ENCODE results near the gene SORCS2.

Gene SORCS2

DNA sequence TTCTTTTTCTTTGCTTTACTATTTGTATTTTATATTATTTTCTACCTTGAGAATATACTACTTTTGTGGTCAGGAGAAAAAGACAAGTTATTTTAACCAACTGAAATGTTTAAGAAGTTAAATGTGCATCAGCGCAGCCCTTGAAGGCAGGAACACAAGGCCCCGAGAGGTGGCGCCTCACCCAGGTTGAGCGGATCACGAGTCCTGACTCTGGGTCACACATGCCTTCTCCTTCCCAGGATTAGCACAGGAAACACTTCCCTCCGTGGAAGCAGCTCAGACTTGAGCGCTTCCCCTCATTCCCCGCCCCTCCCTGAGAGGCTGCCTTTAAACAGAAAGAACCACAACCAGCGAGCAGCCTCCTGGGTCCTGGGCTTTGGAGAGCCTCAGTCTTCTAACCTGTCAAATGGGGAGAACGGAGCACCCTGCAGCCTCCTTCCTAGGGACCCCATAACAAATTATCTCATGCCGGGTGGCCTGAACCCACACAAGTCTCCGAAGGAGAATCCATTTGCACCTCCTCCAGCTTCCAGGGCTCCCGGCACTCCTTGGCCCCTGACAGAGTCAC lies 529.7 kb downstream of the SORCS2 start:
- ChIA-PET POLR2A (ENCODE audit: low non-redundant PET) (no interaction called here), CTCF (no interaction called here)
- DNase-seq (ENCODE audit: low spot score) = no peak
- TF ChIP-seq, protein P1, sequence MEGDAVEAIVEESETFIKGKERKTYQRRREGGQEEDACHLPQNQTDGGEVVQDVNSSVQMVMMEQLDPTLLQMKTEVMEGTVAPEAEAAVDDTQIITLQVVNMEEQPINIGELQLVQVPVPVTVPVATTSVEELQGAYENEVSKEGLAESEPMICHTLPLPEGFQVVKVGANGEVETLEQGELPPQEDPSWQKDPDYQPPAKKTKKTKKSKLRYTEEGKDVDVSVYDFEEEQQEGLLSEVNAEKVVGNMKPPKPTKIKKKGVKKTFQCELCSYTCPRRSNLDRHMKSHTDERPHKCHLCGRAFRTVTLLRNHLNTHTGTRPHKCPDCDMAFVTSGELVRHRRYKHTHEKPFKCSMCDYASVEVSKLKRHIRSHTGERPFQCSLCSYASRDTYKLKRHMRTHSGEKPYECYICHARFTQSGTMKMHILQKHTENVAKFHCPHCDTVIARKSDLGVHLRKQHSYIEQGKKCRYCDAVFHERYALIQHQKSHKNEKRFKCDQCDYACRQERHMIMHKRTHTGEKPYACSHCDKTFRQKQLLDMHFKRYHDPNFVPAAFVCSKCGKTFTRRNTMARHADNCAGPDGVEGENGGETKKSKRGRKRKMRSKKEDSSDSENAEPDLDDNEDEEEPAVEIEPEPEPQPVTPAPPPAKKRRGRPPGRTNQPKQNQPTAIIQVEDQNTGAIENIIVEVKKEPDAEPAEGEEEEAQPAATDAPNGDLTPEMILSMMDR (conservative IDR thresholded peaks at IDR 0.05; ENCODE audit: low read depth) = no peak
- no peak overlapping the region for H3K27ac ChIP-seq

DNA sequence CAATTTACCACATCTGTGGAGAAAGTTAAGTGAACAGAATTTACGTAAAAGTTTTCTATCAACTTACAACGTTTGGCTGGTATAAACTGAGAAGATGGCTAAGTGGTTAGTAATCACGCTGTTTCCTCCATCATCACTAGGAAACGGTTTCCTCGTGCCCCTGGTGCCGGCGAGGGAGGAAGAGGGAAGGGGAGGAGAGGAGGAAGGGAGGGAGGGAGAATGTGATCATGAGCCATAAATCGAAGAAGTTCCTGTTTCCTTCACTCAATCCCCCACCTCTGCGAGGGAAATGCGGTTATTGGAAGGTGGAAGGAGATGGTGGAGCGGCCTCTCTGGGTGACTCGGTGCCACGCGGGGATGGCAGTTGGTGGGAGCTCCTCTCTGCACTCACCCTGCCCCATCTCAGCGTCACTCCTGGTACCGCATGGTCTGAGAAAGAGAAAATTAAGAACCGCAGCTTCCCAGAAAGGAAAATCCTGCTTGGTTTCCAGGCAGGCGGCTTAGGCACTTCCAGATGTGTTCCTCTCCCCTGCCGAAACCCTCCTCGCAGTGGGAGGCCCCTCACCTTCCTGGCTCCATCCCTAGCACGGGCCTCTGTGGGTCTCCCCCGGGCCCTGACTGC lies 530.5 kb downstream of the SORCS2 start:
- POLR2A ChIA-PET (ENCODE audit: low non-redundant PET) = no interaction called here

DNA sequence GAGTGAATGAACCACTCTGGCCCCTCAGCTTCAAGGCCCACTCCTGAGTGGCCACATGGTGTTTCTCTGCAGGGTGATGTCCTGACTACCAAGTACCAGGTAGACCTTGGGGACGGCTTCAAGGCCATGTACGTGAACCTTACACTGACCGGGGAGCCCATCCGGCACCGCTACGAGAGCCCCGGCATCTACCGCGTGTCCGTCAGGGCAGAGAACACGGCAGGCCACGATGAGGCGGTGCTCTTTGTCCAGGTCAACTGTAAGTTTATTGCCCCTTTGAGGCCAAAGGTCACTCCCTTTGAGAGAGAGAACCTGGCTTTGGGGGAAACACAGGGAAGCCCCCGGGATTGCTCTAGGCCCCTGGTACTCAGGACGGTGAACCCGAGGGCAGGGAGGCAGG lies 531.3 kb downstream of the SORCS2 start:
- DNase-seq (ENCODE audit: low spot score) = no peak
- no peak overlapping the region for H3K27ac ChIP-seq
- TF ChIP-seq, protein P1 (conservative IDR thresholded peaks at IDR 0.05; ENCODE audit: low read depth) = no peak
- CTCF ChIA-PET = no interaction called here
- POLR2A ChIA-PET (ENCODE audit: low non-redundant PET) = no interaction called here

More for the DNA sequence above, 530.5 kb downstream of the SORCS2 start:
- TF ChIP-seq, protein P1 (conservative IDR thresholded peaks at IDR 0.05; ENCODE audit: low read depth) = no peak
- CTCF ChIA-PET = interaction anchor here (0.6 kb wide), 1 partner anchor 307 kb away, joined by 3 read pairs; no protein-coding TSS in a partner anchor
- H3K27ac ChIP-seq = no peak overlapping the region
- DNase-seq (ENCODE audit: low spot score) = no peak

DNA sequence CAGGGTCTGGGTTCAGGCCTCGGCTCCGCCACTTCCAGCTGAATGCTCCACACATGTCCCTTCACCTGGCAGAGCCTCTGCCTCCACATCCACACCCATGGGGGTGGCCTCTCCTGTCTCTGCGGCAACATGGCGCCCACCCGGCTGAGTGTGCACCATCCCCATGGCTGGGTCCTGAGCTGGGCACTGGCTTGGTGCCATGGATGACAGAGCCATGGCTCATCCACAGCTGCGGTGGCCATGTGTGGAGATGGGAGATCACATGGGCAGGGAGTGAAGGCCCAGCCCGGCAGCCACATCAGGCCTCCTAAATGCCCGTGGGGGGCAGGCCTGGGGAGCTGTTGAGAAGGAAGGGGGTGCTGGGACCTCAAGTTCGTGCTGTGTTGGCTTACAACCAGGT lies 533.6 kb downstream of the SORCS2 start:
- POLR2A ChIA-PET (ENCODE audit: low non-redundant PET) = no interaction called here
- peak overlapping the region; percentile 17; the same call in 1 of the 2 replicates for H3K27ac ChIP-seq
- TF ChIP-seq, protein P1 (conservative IDR thresholded peaks at IDR 0.05; ENCODE audit: low read depth) = no peak
- CTCF ChIA-PET = no interaction called here
- peak; percentile 57 for DNase-seq (ENCODE audit: low spot score)

DNA sequence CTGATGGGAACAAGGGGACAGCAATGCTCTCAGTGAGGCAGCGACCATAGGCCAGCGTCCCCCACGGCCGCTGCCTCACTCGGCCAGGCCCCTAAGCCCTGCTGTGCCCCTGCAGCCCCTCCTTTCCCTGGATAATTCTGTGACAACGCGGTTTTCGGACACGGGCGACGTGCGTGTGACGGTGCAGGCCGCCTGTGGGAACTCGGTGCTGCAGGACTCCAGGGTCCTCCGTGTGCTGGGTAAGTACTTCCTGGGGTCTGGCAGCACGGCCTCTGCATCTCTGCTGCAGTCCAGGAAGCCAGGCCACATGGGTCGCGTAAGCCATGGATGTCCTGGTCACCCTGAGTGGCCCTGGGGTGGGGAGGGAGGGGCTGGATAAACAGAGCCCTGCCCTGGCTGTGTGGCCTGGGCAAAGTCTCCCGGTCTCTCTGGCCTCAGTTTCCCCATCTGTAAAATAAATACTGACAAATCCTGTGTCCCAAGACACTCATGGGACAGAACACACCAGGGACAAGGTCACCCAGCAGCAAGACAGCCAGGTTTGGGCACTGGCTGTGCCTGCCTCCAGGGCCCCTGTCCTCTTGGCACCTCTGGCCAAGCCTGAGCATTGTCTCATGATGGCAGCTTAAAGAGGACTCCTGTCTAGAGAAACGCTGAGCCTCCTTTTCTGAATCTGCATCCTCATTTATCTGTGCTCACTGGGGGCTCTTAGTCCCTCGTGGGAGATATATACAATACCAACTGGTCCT lies 534.5 kb downstream of the SORCS2 start:
- POLR2A ChIA-PET (ENCODE audit: low non-redundant PET) = no interaction called here
- TF ChIP-seq, protein P1 (conservative IDR thresholded peaks at IDR 0.05; ENCODE audit: low read depth) = no peak

DNA sequence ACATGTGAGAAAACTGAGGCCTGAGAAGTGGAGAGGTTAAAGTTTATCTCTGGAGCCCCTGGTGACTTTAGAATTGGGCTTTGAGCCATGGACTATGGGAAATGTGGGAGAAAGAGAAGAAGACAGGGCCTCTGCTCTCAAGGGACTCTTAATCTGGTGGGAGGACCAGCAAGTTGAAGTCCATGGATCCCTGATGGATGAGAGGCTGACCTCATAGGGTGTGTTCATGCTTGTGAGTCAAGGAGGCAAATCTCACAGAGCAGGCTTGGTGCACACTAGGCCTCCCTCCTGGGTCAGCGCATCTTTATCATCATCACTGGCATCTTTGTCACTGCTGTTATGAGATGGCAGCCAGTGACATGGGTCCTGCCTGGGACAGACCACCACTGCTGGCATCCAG lies 535.4 kb downstream of the SORCS2 start:
- TF ChIP-seq, protein P1 (conservative IDR thresholded peaks at IDR 0.05; ENCODE audit: low read depth) = no peak
- CTCF ChIA-PET = no interaction called here
- POLR2A ChIA-PET (ENCODE audit: low non-redundant PET) = no interaction called here
- no peak overlapping the region for H3K27ac ChIP-seq
- no peak for DNase-seq (ENCODE audit: low spot score)

More for the DNA sequence above, 534.5 kb downstream of the SORCS2 start:
- no peak for DNase-seq (ENCODE audit: low spot score)
- CTCF ChIA-PET = no interaction called here
- H3K27ac ChIP-seq = peak overlapping the region; percentile 17; the same call in 1 of the 2 replicates

Measured in RWPE1 (cell line).